Breast epithelium (tissue), 4 donors: ENCODE data around the gene EEF2KMT. TPM values are rescaled to one million over a fixed set of nuclear protein-coding genes. Genes with fewer than 3 reads are reported as not detected.
A peak's percentile ranks its signal among the peaks of the same experiment; 100 is the strongest.

ENCODE experiments used
- DNase-seq, 2 donors: peaks; one replicate each; pipeline ENCODE4 v3.0.0-alpha.2; 2019; ENCODE audit warnings: low spot score in 2 of 2
- H3K27ac ChIP-seq, 2 donors: fragments of 200-600 bp; sonication (generic) in 1 of 2; one replicate each; pipeline ENCODE4 v1.5.1; 2016 to 2019; ENCODE audit warnings: mild to moderate bottlenecking in 1 of 2
- H3K27me3 ChIP-seq, 2 donors: fragments of 200-600 bp; sonication (generic) in 1 of 2; one replicate each; pipeline versions ENCODE4 v1.5.1 to v1.6.0; 2017 to 2019; ENCODE audit warnings: control low read depth in 1 of 2, mild to moderate bottlenecking in 1 of 2
- H3K36me3 ChIP-seq: fragments of 200-600 bp; one replicate; pipeline ENCODE4 v1.5.1; 2019
- H3K4me1 ChIP-seq, 2 donors: fragments of 200-600 bp; sonication (generic); one replicate each; pipeline ENCODE4 v1.5.1; 2016 to 2019; ENCODE audit warnings: control low read depth in 1 of 2
- H3K4me3 ChIP-seq, 3 donors: fragments of 200-600 bp; sonication (generic); 1 replicate in 2 of 3; 2 replicates in 1 of 3; pipeline ENCODE4 v1.5.1; 2016 to 2019; ENCODE audit warnings: mild to moderate bottlenecking in 3 of 3, moderate library complexity in 2 of 3
- H3K9me3 ChIP-seq, 2 donors: fragments of 200-600 bp; sonication (generic) in 1 of 2; one replicate each; pipeline ENCODE4 v1.5.1; 2016 to 2019; ENCODE audit warnings: control low read depth in 1 of 2
- CTCF ChIP-seq, 3 donors: fragments of 450-650 bp; IDR thresholded peaks; one replicate each; pipeline ENCODE4 v1.5.1; 2016 to 2017; ENCODE audit warnings: antibody characterized with exemption in 3 of 3, mild to moderate bottlenecking in 3 of 3, moderate library complexity in 3 of 3
- POLR2A ChIP-seq: fragments of 450-650 bp; IDR thresholded peaks from one replicate; pipeline ENCODE4 v1.6.1; 2016; ENCODE audit warnings: antibody characterized with exemption, mild to moderate bottlenecking, moderate library complexity
- POLR2AphosphoS5 ChIP-seq, 3 donors: sonication (generic); formaldehyde crosslinking; IDR thresholded peaks; one replicate each; pipeline ENCODE4 v1.6.1; 2017; ENCODE audit warnings: antibody characterized with exemption in 3 of 3
- intact Hi-C: fragments of 100-400 bp; cut with DNase I; formaldehyde crosslinking; loops from one replicate; pipeline ENCODE4 v1.15.1; 2023; ENCODE audit warnings: low total_unique reads
- total RNA-seq, 3 donors: library from RNA; depleted of rRNA; stranded (reverse); fragments of >200 nt; gene quantifications; one replicate each; pipeline ENCODE4 v1.1.0, GENCODE V29; 2016

Gene EEF2KMT
- total RNA-seq, 3 donors from 2014 or later = 9.4 to 10.2 (median 10.2) TPM

- no peak for DNase-seq
- TF ChIP-seq POLR2A (no peak), CTCF (IDR thresholded peaks at IDR 0.05) (no peak), POLR2AphosphoS5 (IDR thresholded peaks at IDR 0.05) (no peak)
- H3K27ac ChIP-seq = no peak overlapping the region
These were observed 32.7 kb downstream of the EEF2KMT start for GRCh38 chr16:5064915-5065314.

GRCh38 chr16:5062790-5063765 lies 34.5 kb downstream of the EEF2KMT start:
- no peak overlapping the region for H3K27ac ChIP-seq
- no peaks in the 10 kb centered on the region for H3K36me3 ChIP-seq
- H3K4me1 ChIP-seq = no peaks in the 10 kb centered on the region
- no peaks in the 10 kb centered on the region for H3K27me3 ChIP-seq
- no peaks in the 10 kb centered on the region for H3K9me3 ChIP-seq
- H3K4me3 ChIP-seq = no peak overlapping the region
- no peak for DNase-seq
- intact Hi-C loops = no loop called here
- TF ChIP-seq CTCF (IDR thresholded peaks at IDR 0.05) (no peak), POLR2AphosphoS5 (IDR thresholded peaks at IDR 0.05) (no peak), POLR2A (no peak)

More at GRCh38 chr16:5064915-5065314, 32.7 kb downstream of the EEF2KMT start:
- no peaks in the 10 kb centered on the region for H3K4me1 ChIP-seq
- H3K27me3 ChIP-seq = no peaks in the 10 kb centered on the region
- H3K36me3 ChIP-seq = no peaks in the 10 kb centered on the region
- peak overlapping the region in 1 of 3 donors; percentile 6 for H3K4me3 ChIP-seq
- intact Hi-C loops = no loop called here
- no peaks in the 10 kb centered on the region for H3K9me3 ChIP-seq

- H3K9me3 ChIP-seq = no peaks in the 10 kb centered on the region
- H3K27ac ChIP-seq = no peak overlapping the region
- intact Hi-C loops = no loop called here
- TF ChIP-seq POLR2A (no peak), POLR2AphosphoS5 (IDR thresholded peaks at IDR 0.05) (no peak), CTCF (IDR thresholded peaks at IDR 0.05) (no peak)
- no peak overlapping the region for H3K4me3 ChIP-seq
- no peak for DNase-seq
- H3K36me3 ChIP-seq = no peaks in the 10 kb centered on the region
- H3K27me3 ChIP-seq = no peaks in the 10 kb centered on the region
- H3K4me1 ChIP-seq = no peaks in the 10 kb centered on the region
These were observed 35.5 kb downstream of the EEF2KMT start for GRCh38 chr16:5062051-5062450.

- TF ChIP-seq POLR2A = no peak
- no peak for TF ChIP-seq CTCF (IDR thresholded peaks at IDR 0.05)
- no peak for TF ChIP-seq POLR2AphosphoS5 (IDR thresholded peaks at IDR 0.05)
- no peaks in the 10 kb centered on the region for H3K27me3 ChIP-seq
- no peaks in the 10 kb centered on the region for H3K4me1 ChIP-seq
- H3K36me3 ChIP-seq = no peaks in the 10 kb centered on the region
- DNase-seq = no peak
- intact Hi-C loops = no loop called here
- H3K27ac ChIP-seq = no peak overlapping the region
- H3K9me3 ChIP-seq = no peaks in the 10 kb centered on the region
- no peak overlapping the region for H3K4me3 ChIP-seq
These were observed 37.4 kb downstream of the EEF2KMT start for GRCh38 chr16:5060073-5060641.
